HUES48 (cell line): ENCODE measurements around the gene SKI.

Source experiments
- H3K27ac ChIP-seq: one replicate; pipeline ENCODE4 v1.7.0; 2013; ENCODE audit warnings: low read depth, low read length, inconsistent platforms
- H3K27me3 ChIP-seq: 2 replicates; pipeline ENCODE4 v1.6.1; 2013; ENCODE audit warnings: mild to moderate bottlenecking, low read length; ENCODE audit not compliant: control insufficient read depth, insufficient read depth
- H3K36me3 ChIP-seq: 2 replicates; pipeline ENCODE4 v1.6.1; 2013; ENCODE audit warnings: low read length; ENCODE audit not compliant: control insufficient read depth, insufficient read depth
- H3K4me1 ChIP-seq: 2 replicates; pipeline ENCODE4 v1.6.1; 2013; ENCODE audit warnings: mild to moderate bottlenecking, low read length; ENCODE audit not compliant: control insufficient read depth, insufficient read depth
- H3K4me3 ChIP-seq: 2 replicates; pipeline ENCODE4 v1.5.1; 2013; ENCODE audit warnings: mild to moderate bottlenecking, low read depth, low read length
- H3K9ac ChIP-seq: 2 replicates; pipeline ENCODE4 v1.6.1; 2013; ENCODE audit warnings: mild to moderate bottlenecking, low read depth, low read length, moderate library complexity
- H3K9me3 ChIP-seq: 2 replicates; pipeline ENCODE4 v1.6.1; 2013; ENCODE audit warnings: low read length; ENCODE audit not compliant: control insufficient read depth, insufficient read depth

SKI gene

GRCh38 chr1:2300851-2301606, 72.9 kb downstream of the SKI start:
- Histone ChIP-seq H3K36me3 (peaks cover 34% of the 10 kb centered on the region), H3K4me1 (no peaks in the 10 kb centered on the region), H3K27ac (no peak overlapping the region), H3K9me3 (no peaks in the 10 kb centered on the region), H3K4me3 (no peak overlapping the region), H3K27me3 (no peaks in the 10 kb centered on the region), H3K9ac (no peak overlapping the region)

DNA sequence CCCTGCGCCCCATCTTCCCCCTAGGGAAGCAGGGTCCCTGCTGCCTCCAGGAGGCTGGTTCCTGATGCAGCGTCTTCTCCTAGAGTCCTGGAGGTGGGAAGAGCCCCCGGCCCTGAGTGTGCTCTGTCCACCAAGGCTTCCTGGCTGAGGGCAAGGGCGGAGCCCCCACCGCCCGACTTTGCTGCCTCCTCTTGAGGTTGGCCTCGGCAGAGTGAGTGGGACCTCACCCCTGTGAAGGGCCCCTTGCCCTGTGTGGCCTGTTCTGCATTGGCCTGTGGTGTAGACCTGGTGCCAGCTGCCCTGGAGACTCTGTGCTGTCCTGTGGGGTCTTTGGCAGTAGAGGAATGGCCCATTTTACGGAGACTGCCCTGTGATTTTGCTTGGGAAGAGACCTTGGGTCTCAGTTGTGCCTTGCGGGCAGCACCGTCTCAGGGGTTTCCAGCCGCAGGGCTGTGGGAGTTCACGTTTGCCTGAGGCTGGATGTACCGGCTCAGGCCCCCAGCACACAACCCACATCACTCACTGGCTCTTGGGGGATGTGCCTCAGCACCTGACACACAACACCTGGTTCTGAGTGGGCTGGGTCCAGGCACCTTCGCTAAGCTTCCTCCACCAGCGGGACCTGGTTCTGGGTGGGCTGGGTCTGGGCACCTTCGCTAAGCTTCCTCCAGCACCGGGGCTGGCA, 73.6 kb downstream of the SKI start:
- no peak overlapping the region for H3K9ac ChIP-seq
- H3K9me3 ChIP-seq, result no peaks in the 10 kb centered on the region
- peaks cover 39% of the 10 kb centered on the region for H3K36me3 ChIP-seq
- H3K27me3 ChIP-seq, result no peaks in the 10 kb centered on the region
- H3K4me1 ChIP-seq, result no peaks in the 10 kb centered on the region
- H3K27ac ChIP-seq, result no peak overlapping the region
- H3K4me3 ChIP-seq, result no peak overlapping the region

DNA sequence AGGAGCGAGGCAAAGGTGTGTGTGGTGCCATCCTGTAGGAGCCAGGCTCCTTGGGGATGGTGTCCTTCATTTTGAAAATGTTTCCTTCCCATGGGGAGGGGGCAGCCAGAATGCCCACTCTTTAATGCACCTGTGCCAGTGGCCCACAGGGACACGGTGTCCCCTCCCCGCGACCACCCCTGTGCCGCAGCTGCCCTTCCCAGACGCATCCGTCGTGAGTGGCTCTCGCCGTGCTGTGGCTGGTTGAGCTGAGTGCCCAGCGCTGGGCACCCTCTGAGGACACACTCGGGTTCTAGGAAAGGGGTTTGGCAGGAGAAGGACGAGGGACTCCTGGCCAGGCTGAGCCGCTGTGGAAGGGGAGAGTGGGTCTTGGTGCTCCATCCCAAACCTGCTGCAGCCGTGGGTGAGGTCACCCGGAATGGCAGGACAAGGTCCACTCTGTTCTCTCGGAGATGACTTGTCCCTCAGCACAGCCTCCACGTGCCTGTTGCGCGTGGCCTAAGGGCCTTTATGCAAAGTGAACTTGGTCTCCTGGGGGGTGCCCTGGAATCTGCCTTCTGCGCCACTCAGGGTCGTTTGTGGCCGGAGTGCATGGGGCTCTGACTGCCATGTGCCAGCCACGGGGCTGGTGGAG, 74.3 kb downstream of the SKI start:
- Histone ChIP-seq H3K4me3 (no peak overlapping the region), H3K9me3 (no peaks in the 10 kb centered on the region), H3K27me3 (no peaks in the 10 kb centered on the region), H3K27ac (no peak overlapping the region), H3K9ac (no peak overlapping the region), H3K36me3 (peaks cover 46% of the 10 kb centered on the region), H3K4me1 (no peaks in the 10 kb centered on the region)

DNA sequence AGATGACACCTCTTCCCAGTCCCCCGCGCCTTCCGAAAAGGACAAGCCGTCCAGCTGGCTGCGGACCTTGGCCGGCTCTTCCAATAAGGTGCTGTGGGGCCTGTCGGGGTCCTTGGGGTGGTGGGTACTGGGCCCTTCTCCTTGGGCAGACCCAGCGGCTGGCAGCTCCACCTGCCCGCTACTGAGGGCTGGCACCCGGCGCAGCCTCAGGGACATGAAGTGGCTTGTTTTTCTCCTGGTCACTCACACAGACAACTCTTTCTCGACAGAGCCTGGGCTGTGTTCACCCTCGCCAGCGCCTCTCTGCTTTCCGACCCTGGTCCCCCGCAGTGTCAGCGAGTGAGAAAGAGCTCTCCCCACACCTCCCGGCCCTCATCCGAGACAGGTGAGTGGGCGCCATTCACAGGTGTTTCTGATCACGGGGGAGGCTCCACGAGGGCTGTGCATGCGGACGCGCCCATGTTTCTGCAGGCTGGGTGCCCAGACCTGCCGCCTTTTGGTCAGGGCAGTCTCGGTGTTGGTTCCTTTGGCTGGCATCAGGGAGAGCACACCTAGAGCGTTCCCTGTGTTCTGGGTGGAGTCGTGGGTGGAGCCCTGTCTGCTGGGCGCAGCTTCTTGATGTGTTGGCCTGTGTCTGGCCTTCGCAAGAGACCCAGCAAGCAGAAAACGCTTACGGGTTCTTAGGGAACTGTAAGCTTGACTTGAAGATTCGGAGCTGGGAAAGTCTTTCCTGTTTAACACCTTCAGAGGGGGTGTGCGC, 75.1 kb downstream of the SKI start:
- Histone ChIP-seq H3K4me3 (no peak overlapping the region), H3K9me3 (no peaks in the 10 kb centered on the region), H3K4me1 (no peaks in the 10 kb centered on the region), H3K27me3 (no peaks in the 10 kb centered on the region), H3K36me3 (peaks cover 54% of the 10 kb centered on the region), H3K27ac (no peak overlapping the region), H3K9ac (no peak overlapping the region)

DNA sequence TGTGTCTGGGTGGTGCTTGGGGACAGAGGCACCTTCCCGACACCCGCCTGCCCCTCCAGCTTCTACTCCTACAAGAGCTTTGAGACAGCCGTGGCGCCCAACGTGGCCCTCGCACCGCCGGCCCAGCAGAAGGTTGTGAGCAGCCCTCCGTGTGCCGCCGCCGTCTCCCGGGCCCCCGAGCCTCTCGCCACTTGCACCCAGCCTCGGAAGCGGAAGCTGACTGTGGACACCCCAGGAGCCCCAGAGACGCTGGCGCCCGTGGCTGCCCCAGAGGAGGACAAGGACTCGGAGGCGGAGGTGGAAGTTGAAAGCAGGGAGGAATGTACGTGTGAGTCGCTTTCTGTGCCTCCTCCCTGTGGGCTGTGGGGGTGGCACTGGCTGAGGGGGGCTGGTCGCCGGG, 75.7 kb downstream of the SKI start:
- Histone ChIP-seq H3K27me3 (no peaks in the 10 kb centered on the region), H3K4me3 (no peak overlapping the region), H3K9ac (no peak overlapping the region), H3K4me1 (no peaks in the 10 kb centered on the region), H3K27ac (no peak overlapping the region), H3K36me3 (peaks cover 60% of the 10 kb centered on the region), H3K9me3 (no peaks in the 10 kb centered on the region)

- no peaks in the 10 kb centered on the region for H3K4me1 ChIP-seq
- H3K36me3 ChIP-seq, result peaks cover 65% of the 10 kb centered on the region
- no peak overlapping the region for H3K27ac ChIP-seq
- no peak overlapping the region for H3K9ac ChIP-seq
- no peak overlapping the region for H3K4me3 ChIP-seq
- H3K27me3 ChIP-seq, result no peaks in the 10 kb centered on the region
- H3K9me3 ChIP-seq, result no peaks in the 10 kb centered on the region
Observed at GRCh38 chr1:2304282-2304681, 76.2 kb downstream of the SKI start.

- H3K27me3 ChIP-seq, result no peaks in the 10 kb centered on the region
- no peak overlapping the region for H3K27ac ChIP-seq
- H3K4me3 ChIP-seq, result no peak overlapping the region
- H3K36me3 ChIP-seq, result peaks cover 65% of the 10 kb centered on the region
- H3K9me3 ChIP-seq, result no peaks in the 10 kb centered on the region
- no peaks in the 10 kb centered on the region for H3K4me1 ChIP-seq
- H3K9ac ChIP-seq, result no peak overlapping the region
Observed at GRCh38 chr1:2304921-2305681, 77.0 kb downstream of the SKI start.

DNA sequence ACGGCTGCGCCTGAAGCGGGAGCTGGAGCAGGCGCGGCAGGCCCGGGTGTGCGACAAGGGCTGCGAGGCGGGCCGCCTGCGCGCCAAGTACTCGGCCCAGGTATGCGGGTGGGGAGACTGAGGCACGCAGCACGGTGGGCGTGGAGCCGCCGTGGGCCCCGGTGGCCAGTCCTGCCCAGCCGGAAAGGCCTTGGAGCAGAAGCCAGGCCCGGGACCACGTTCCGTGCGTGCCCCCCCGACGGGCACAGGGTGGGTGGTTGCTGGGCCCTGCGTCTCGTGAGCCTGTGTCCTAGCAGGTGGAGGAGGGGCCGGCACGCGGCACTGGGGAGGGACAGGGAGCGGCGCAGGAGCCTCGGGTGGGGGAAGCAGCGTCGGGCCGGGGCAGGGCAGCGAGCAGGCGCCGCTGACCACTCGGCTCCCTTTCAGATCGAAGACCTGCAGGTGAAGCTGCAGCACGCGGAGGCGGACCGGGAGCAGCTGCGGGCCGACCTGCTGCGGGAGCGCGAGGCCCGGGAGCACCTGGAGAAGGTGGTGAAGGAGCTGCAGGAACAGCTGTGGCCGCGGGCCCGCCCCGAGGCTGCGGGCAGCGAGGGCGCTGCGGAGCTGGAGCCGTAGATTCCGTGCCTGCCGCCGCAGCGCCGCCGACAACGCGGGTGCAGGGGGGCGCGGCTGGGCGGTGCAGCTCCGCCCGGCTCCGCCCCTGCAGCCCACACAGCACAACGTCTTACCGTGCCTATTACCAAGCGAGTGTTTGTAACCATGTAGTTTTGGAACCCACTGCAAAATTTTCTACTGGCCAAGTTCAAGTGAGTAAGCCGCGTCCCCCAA, 78.2 kb downstream of the SKI start:
- peaks cover 6% of the 10 kb centered on the region; the same call in 1 of the 2 replicates for H3K4me1 ChIP-seq
- no peaks in the 10 kb centered on the region for H3K9me3 ChIP-seq
- H3K27ac ChIP-seq, result no peak overlapping the region
- no peak overlapping the region for H3K9ac ChIP-seq
- H3K27me3 ChIP-seq, result no peaks in the 10 kb centered on the region
- no peak overlapping the region for H3K4me3 ChIP-seq
- H3K36me3 ChIP-seq, result peaks cover 65% of the 10 kb centered on the region

GRCh38 chr1:2307064-2307605, 79.0 kb downstream of the SKI start:
- Histone ChIP-seq H3K36me3 (peaks cover 65% of the 10 kb centered on the region), H3K4me1 (peaks cover 12% of the 10 kb centered on the region), H3K4me3 (no peak overlapping the region), H3K9me3 (no peaks in the 10 kb centered on the region), H3K9ac (no peak overlapping the region), H3K27me3 (no peaks in the 10 kb centered on the region), H3K27ac (no peak overlapping the region)
